ENCODE data around the gene FHIT.

Gene FHIT

GRCh38 chr3:60501314-60501713 lies 749.9 kb downstream of the FHIT start:
- DNase-seq (ENCODE audit: low read depth, low spot score): no peak

- DNase-seq (ENCODE audit: low read depth, low spot score): peak; percentile 9
Measured at GRCh38 chr3:60497902-60498301, 753.4 kb downstream of the FHIT start.

- DNase-seq (ENCODE audit: low read depth, low spot score): no peak
Measured at GRCh38 chr3:60490992-60491391, 760.3 kb downstream of the FHIT start.

- no peak for DNase-seq (ENCODE audit: low read depth, low spot score)
Measured at GRCh38 chr3:60475096-60475495, 776.2 kb downstream of the FHIT start.

GRCh38 chr3:60469481-60469880 lies 781.8 kb downstream of the FHIT start:
- DNase-seq (ENCODE audit: low read depth, low spot score): no peak

GRCh38 chr3:60463685-60464084 lies 787.6 kb downstream of the FHIT start:
- no peak for DNase-seq (ENCODE audit: low read depth, low spot score)

GRCh38 chr3:60461267-60461666 lies 790.0 kb downstream of the FHIT start:
- DNase-seq (ENCODE audit: low read depth, low spot score): no peak

GRCh38 chr3:60456180-60456579 lies 795.1 kb downstream of the FHIT start:
- no peak for DNase-seq (ENCODE audit: low read depth, low spot score)

- DNase-seq (ENCODE audit: low read depth, low spot score): no peak
Measured at GRCh38 chr3:60453326-60453725, 797.9 kb downstream of the FHIT start.

GRCh38 chr3:60448696-60449095 lies 802.6 kb downstream of the FHIT start:
- no peak for DNase-seq (ENCODE audit: low read depth, low spot score)

- no peak for DNase-seq (ENCODE audit: low read depth, low spot score)
Measured at GRCh38 chr3:60445446-60445845, 805.8 kb downstream of the FHIT start.

- no peak for DNase-seq (ENCODE audit: low read depth, low spot score)
Measured at GRCh38 chr3:60444898-60445437, 806.3 kb downstream of the FHIT start.

GRCh38 chr3:60440869-60441268 lies 810.4 kb downstream of the FHIT start:
- DNase-seq (ENCODE audit: low read depth, low spot score): no peak

GRCh38 chr3:60435941-60436650 lies 815.2 kb downstream of the FHIT start:
- DNase-seq (ENCODE audit: low read depth, low spot score): no peak

GRCh38 chr3:60434950-60435349 lies 816.3 kb downstream of the FHIT start:
- DNase-seq (ENCODE audit: low read depth, low spot score): peak; percentile 33

- DNase-seq (ENCODE audit: low read depth, low spot score): no peak
Measured at GRCh38 chr3:60434323-60434722, 816.9 kb downstream of the FHIT start.

- DNase-seq (ENCODE audit: low read depth, low spot score): peak; percentile 10
Measured at GRCh38 chr3:60431599-60431958, 819.7 kb downstream of the FHIT start.

GRCh38 chr3:60430205-60430604 lies 821.0 kb downstream of the FHIT start:
- DNase-seq (ENCODE audit: low read depth, low spot score): no peak

- no peak for DNase-seq (ENCODE audit: low read depth, low spot score)
Measured at GRCh38 chr3:60427109-60427508, 824.1 kb downstream of the FHIT start.

- DNase-seq (ENCODE audit: low read depth, low spot score): no peak
Measured at GRCh38 chr3:60424942-60425341, 826.3 kb downstream of the FHIT start.

GRCh38 chr3:60424034-60424433 lies 827.2 kb downstream of the FHIT start:
- DNase-seq (ENCODE audit: low read depth, low spot score): no peak

- no peak for DNase-seq (ENCODE audit: low read depth, low spot score)
Measured at GRCh38 chr3:60423556-60423955, 827.7 kb downstream of the FHIT start.

GRCh38 chr3:60421749-60422446 lies 829.4 kb downstream of the FHIT start:
- DNase-seq (ENCODE audit: low read depth, low spot score): no peak

Data from astrocyte of the hippocampus (primary cell).